Endometrial microvascular endothelial cells (primary cell): ENCODE results near the gene TDO2. TPM values are rescaled to one million over a fixed set of nuclear protein-coding genes. Genes with fewer than 3 reads are reported as not detected.

Experiments used
- in situ Hi-C: cut with HindIII; loops from 2 replicates; pipeline ENCODE4 v1.10.0; 2017; ENCODE audit warnings: low sequenced_read_pairs, low pct_unique_long_range_greater_than_20kb; ENCODE audit errors: inconsistent ontology term
- total RNA-seq: library from RNA; depleted of rRNA; stranded (reverse); fragments of >200 nt; gene quantifications from one replicate; pipeline ENCODE4 v1.2.3, GENCODE V29; 2015; ENCODE audit errors: inconsistent ontology term

Gene TDO2
- total RNA-seq, 1 donor from 2014 or later, result not detected

DNA sequence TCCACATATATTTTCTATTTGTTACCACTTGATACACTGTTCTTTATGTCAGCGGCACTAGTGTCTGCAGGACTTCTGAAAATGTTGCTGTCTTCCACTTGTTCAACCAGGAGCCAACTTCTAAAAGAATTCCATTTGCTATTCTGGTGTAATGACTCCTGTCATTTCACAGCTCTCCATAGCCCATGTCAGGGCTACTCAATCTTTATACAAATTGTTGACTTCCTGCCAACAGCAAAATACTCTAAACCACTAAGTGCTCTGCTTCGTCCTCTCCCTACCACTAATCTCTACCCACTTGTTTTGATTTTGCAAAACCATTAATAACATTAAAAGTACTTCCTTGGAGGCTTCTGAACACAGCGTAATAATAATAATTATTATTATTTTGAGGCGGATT, 43.0 kb downstream of the TDO2 start:
- in situ Hi-C loops, result no loop called here

DNA sequence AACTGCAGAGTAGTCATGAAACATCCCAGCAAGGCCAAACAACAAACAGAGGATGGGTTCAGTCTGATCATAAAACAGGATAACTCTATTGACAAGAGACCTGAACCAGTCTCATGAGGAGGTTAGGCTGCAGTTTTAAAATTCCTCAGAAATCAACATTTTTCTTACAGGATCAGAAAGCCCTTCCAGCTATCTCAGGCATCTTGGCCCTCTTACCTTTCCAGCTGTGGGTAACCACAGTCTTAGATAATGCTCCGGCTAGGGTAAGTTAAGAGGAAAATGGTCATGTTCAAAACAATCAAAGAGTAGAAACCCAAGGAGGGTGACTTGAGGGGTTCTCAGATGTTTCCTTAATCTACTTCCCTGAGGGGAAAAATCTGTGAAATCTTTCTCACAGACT, 45.0 kb downstream of the TDO2 start:
- in situ Hi-C loops, result no loop called here

DNA sequence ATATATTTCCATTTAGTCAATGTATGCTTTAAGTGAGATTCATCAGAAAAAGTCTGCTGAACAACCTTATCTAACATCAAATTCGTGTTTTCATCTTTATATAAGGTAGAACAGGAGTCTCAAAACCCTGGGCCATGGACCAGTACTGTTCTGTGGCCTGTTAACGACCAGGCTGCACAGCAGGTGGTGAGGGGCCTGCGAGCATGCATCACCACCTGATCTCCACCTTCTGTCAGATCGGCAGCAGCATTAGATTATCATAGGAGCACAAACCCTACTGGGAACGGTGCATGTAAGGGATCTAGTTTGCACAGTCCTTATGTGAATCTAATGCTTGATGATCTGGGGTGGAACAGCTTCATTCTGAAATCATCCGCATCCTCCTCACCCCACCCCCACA, 47.0 kb downstream of the TDO2 start:
- in situ Hi-C loops, result no loop called here

DNA sequence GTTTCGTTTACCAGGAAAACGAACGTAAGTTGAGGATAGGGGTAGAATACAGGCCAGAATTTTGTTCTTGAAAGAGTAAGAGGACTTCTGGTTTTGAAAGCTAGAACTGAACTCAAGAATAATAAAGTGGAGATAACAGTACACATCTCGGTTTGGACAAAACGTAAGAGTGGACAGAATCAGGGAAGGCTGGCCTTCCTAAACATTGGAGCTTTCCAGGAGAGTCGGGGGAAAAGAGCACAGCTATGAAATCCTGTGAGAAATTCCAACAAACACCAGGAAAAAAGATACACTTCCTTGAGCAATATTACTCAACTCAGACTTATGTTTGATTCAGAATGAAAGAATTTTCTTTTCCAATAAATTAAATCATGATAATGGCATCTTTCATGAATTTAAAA, 49.0 kb downstream of the TDO2 start:
- in situ Hi-C loops, result no loop called here

DNA sequence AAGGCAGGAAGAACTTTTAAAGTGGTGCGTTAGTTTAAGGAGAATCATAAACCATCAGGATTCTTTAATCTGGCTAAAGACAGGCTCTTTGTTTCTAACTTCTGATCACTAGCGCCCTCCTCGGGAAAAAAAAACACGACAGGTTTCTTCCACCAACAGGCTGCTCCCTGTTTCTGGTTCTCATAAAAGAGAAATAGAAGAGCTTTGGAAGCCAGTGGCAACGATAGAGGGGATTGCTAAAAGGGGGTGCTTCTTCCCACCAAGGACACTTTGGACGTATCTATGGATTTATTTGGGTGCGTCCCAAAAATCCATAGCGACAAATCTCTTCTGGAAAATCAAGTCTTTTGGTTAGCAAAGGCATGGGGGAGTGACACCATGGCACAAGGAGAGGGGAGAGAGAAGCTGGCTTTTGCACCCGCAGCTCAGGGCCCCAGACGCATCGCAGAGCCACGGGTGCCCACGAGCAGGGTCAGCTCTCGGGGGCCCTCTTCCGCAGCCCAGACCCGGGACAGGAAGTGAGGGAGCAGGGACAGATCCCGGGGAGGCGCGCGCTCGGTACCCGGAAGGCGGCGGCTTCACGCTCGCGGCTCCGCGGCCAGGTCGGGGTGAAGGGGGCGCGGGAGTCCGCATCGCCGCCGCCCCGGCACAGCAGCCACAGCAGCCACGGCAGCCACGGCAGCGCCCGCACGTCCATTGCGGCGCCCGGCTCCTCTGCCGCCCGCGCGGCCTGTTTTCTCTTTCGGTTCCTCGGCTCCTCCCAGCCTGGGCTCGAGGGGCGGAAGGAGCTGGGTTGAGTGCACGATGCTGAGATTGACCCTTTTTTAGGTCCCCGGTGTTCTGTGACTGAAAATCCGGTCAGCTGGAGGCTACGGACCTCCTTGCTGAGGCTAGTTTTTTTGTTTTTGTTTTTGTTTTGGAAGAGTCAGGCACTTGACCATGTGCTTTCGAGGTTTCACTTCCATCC, 49.9 kb downstream of the TDO2 start, which contains the start of gene CTSO:
Gene CTSO, minus strand, starts transcription at position 716 of the 967 bp plus-strand sequence. Its CDS starts 19 bp downstream, at position 697.
- in situ Hi-C loops, result no loop called here

DNA sequence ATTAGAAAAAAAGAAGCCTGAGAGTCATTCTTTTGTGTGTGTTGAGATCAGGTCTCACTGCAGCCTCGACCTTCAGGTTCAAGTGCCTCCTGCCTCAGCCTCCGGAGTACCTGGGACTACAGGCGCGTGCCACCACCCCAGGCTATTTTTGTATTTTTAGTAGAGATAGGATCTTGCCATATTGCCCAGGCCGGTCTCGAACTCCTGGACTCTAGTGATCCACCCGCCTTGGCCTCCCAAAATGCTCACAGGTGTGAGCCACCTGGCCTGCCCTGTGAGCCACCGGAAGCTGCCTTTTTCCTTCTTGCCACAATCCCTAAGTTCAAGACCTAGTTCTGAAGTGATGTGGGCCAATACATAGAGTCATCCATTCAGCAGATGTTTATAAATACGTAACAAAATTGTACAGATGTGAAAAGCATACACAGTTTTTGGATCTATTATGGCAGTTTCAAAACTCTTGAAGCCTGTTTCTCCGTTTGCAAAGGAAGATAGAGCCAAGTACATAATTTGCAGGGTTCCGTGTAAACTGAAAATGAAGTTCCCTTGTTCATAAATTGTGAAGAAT, 50.7 kb downstream of the TDO2 start:
- in situ Hi-C loops, result no loop called here

DNA sequence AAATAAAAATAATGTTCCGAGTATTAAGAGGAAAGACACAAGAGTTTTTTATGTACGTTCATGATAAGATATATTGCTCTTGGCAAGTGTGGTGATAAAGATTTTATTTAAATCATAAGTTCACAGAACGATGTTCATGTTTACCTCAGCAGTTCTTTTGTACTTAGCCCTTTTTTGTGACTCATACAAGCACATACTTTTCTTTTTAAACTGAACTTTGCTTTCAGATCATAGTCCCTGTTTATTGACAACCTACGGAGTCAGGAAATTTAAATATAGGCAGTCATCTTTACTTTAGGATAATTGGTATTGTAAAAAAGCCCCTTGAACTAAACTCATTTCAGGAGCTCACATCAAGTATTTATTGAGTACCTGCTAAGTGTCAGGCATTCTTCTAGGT, 51.4 kb downstream of the TDO2 start:
- in situ Hi-C loops, result no loop called here

DNA sequence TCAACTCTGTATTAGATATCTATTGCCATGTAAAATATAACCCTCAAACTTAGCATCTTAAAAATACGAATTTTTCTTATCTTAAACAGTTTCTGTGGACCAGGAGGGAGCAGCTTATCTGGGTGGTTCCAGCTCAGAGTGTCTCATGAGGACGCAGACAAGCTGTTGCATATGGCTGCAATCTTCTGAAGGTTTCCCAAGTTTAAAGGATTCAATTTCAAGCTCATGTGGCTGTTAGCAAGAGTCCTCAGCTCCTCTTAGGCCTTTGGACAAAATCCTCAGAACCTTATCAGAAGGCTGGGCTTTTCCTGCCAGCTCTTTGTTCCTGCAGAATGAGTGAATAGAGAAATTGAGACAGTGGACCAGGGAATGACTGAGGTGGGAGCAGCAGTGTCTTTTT, 53.0 kb downstream of the TDO2 start:
- in situ Hi-C loops, result no loop called here

DNA sequence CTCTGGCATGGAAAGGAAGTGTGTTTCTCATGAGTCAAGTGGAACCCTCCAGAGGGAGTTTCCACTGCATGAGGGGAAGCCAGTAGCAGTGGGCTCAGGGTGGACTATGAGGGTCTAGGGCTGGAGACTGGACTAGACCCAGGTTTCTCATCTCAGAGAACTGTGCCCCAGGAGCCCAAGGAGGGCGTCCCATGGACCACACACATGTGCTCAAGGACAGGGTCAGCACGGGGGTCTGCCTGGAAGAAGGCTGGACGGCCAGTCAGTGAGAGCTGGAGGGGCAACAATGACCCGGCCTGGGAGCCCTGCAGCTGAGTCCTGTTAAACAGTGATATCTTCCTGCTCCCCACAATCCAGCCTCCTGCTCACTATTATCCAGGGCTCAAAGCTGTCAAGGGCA, 55.9 kb downstream of the TDO2 start:
- in situ Hi-C loops, result no loop called here

DNA sequence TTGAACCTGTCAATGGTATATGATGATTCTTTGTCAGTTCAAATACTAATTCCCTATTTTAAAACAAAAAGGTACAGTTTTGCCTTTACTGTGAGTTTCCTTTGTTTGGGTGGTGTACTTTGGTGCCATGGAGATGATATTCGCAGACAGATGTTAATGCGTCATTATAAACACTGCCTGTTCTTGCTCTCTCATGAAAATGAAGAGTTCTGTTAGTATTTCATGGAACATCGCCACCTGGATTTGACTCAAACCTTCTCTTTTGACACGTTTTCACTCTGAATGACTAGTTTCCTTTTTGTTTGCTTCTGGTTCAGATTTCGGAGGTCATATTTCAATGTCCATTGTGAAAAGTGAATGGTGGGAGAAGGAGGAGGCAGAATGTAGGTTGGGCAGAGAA, 57.0 kb downstream of the TDO2 start:
- in situ Hi-C loops, result no loop called here

DNA sequence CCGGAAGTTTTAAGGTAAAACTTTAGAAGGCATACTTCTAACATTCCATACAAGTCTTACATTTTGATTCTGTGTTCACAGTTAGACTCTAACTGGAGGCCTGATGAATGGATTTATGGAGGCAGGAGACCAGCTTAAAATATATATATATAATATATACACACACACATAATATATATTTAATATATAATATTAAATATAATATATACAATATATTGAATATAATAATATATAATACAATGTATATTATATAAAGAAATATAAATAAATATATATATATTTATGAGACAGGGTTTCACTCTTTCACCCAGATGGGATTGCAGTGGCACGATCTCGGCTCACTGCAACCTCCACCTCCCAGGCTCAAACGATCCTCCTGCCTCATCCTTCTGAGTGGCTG, 58.1 kb downstream of the TDO2 start:
- in situ Hi-C loops, result no loop called here

DNA sequence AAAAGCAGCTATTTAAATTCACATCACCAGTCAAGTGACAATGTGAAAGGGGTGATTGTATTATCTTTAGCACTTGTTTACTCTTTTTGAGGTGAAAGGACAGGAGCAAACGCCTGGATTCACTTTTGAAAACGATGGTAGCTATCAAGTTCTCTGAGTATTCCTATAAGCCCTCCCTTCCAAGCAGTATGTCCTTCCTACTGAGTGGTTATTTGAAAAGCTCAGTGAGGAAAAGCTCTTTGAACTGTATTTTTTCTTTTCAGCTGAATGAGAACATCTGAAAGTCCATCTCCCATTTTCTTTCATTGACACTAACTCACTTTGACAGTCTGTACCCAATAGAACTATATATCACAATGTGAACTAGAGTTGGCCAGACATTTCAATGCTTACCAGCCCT, 59.3 kb downstream of the TDO2 start:
- in situ Hi-C loops, result no loop called here

DNA sequence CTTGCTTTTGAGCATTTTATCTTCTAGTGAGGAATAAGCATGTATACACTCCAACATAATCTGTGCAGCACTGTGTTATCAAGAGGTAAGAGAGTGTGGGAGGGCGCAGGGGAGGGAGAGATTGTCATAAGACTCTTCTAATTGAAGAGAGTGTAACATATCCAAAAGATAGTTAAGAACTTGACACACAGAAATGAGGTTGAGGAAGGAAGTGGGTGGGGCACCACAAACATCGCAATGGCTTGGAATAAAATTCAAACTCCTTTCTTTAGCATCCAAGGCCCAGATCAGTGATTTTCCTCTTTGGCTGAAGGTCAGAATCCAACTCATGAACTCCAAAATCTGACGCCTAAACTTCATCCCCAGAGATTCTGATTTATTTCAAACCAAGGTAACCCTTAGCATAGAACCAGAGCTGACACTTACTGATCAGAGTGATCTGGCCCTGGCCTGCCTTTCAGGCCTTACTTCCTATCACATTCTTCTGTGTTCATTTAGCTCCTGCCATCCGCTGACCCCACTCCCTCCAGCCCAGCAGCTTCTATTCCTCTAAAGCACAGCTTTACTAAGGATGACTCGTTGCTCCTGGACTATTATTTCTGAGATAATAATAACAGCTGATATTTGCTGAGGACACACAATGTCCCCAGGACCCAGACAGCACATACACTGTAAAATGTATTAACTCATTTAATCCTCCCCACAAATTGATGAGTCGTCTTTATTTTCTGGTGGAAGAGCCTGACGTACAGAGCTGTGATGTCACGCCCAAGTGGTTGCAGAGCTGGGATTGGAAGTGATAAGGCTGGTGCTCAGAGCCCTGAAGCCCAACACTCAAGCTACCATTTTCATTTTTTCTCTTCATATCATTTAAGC, 60.8 kb downstream of the TDO2 start:
- in situ Hi-C loops, result no loop called here

DNA sequence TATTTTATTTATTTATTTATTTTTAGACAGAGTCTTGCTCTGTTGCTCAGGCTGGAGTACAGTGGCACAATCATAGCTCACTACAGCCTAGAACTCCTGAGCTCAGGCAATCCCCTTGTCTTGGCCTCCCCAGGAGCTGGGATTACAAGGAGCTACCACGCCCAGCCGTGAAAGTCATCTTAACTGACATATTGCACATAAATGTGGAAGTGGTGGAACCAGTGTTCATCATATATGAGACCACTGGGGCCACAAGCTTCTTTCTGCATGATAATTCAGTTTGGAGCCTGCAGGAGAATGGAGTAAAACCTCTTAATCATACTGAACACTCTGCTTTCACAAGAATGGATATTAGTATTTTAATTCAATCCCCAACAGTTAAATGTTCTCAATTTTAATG, 62.7 kb downstream of the TDO2 start:
- in situ Hi-C loops, result no loop called here

DNA sequence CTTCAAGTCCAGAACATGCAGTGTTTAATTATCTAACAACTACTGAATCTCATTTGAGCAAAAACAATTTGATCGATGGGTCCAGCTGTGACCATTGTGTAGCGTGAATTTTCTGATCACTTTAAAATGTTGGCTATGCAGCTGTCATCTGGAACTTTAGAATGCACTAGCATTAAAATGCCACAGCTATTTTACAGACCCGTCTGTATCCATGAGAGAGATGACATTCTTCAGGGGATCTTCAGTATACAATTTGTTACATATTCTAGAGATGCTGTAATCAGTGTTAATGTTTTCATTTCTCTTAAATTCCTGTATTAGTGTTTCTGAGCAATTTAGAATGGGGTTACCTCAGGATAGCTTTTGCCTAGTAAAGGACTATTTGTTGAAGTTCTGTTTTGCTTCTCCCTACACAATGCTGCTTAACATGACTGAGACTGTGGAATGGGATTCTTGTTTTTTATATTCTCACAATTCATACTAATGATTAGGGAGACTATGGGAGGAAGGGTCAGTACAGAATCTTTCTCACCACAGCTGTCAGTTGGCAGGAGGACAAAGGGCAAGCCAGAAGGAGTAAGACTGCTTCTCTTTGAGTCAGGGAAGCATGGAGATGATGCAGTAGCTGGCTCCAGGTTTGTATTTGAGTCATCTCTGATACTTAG, 63.4 kb downstream of the TDO2 start:
- in situ Hi-C loops, result no loop called here
